Activated CD4-positive, alpha-beta T cell treated with anti-CD3 and anti-CD28 coated beads, Interleukin-2, amount 50 U/mL, for 4 hours (primary cell): ENCODE data around the gene SYT1.
"Not testable (repeated sequence)": the region's sequence is repeated elsewhere in the genome, so short reads cannot be mapped to it uniquely, and the experiment has no call there.

Experiments
- DNase-seq, 2 experiments: peaks; one replicate each; pipeline ENCODE4 v3.0.0-alpha.2; 2020

The SYT1 gene

DNA sequence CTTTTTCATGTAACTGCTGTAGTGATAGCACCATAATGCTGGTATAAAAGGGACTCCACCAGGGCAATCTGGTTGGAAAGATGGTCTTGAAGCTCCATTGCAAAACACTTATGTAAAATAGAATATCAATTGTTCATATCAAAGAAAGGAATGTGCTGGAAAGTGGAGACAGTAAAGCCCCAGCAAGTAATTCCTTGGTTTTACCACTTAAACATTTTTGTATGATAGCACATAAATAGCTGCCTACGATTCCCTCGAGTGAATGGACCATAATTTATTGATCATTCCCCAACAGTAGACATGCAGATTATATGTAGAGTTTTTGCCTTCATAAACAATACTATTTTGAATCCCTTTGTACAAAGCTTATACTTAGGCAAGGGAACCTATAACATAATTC, 550.7 kb downstream of the SYT1 start:
- DNase-seq: no peak

DNA sequence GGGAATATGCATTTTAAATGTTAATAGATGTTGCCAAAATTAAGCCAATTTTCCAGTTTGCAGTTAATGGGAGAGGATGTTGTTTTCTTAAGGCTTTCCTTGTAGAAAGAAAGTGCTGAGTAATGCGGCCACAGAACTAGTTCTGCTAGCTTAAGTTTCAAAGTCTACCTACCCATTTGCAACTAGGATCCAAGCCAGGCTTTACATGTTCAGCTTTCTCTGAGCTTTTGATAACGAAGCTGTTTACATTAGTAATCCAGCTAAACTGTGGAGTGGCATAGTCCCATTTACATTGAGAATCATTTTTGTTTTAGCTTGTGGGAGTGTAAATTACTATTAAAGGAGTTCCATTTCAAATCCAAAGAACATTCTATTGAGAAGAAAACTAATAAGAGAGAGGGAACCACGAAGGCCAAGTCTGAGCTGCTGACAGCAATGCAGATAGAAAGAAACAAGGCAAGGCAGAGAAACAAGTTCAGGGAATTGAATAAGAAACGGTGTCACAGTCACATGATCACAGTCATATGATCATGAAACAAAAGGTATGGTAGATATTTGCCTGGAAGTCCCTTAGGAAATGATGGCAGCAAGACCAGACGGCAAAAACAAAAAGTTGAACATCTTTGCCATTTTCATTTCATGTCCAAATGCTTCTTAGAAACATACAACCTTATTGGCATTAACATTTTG, 551.3 kb downstream of the SYT1 start:
- no peak for DNase-seq

DNA sequence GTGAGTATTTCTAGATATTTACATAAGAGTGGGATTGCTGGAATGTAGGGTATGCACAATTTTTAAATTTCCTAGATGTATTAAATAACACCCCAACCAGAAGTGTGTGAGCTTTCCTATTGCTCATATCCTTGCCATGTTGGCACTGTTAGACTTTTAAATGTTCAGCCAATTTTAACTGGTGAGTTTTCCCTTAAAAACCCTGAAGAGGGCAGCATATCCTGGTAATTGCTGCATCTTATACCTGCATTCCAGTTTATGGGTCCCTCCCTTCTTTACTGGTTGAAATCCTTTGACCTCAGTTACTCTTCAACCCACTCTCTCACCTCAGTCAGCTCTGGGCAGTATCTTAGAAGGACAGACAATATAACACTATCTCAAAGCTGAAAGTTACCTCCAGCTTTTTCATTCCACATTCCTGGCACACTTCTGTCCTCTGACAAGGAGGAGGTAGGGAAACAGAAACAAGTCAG, 555.6 kb downstream of the SYT1 start:
- no peak for DNase-seq

DNA sequence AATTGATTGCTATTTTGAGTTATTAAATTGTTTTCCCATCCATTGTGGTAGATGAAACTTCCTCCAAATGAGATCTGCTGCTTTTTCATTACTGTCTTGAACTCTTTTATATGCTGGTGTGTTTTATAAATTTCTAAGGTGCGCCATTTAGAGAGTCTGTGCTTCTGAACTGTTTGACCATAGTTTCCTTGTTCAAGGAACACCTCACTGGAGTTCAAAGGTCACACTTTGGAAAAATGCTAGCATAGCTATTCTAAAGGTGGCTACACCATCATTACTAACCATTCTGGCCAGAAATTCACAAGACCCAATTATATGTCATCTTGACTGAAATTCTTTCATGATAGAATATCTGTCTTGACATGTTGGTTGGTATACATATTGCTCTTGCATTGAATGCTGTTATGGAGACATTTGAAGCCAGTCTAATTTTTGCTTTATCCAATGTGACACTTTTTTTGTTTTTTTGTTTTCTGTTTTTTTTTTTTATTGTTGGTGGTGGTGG, 556.7 kb downstream of the SYT1 start:
- no peak for DNase-seq

DNA sequence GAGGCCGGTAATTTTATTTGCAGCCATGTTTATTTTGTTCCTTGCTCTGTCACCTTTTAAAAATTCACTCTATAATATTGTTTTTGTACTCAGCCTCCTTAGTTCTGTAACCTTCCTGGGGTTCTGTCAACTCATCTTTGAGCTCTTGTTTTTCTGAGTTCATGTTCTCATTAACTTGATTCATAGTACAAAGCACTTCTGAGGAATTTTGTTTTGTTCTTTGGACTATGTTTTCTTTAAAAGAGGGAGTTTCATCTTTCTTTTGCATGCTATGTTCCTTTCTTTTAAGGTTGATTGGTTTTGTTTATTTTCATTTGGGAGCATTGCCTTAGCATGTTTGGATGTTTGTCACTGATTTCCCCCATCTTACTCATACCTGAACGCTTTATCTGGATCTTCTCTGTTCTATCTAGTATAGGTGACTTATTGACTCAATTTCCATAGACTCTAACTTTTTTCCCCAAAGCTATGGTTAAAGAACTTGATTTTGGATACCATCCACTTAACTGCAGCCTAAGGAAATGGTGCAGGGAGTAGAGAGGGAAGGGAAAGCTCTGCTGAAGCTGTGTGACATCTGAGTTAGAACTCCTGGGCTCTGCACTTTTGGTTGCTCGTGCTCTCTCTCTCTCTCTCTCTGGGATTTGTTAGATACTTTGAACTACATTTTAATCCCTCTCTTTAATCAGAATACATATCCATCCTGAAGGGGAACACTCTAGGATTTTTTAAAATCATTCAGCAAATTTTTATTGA, 557.7 kb downstream of the SYT1 start:
- DNase-seq: no peak

DNA sequence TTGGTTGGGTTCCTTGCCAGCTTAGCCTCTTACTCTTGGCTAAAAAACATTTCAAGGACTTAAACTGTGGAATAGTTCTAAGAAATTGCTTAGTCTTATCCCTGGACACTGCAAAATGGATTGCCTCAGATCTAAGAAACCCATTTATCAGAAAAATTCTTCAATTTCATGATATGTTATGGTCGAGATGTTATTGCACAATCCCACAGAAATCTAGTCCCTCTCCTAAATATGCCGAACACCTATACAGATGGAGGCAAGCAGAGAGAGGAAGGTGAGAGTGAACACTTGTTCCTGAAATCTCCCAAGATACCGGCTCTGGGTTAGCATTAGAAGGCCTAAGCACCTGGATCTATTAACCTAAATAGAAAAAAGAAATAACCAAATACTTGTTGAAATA, 559.0 kb downstream of the SYT1 start:
- no peak for DNase-seq

DNA sequence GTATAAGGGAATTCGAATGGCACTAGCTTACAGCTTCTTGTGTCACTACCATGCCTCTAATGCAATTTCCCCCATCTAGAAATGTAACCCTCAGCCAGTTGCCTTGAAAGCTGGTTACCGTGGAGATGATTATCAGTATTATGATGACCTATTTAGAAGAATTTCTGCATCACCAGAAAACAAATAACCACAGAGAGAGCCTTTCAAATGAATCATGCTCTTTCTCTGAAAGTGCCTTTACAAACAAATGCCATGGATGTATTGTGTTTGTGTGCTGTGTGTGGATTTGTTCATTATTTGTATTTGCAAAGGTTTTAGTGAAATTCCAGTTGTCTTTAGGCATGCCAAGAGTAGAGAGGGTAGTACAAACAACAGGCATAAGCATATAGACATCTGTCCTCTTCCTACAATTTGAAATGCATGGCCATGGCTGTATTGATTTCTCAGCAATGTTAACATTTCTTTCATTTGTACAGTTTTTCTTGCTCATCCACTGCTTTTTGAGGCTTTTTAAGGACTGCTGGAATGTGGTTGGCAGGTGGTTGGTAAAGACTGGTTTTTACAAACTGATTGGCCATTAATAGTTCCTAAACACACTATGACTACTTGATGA, 559.6 kb downstream of the SYT1 start:
- DNase-seq: no peak

DNA sequence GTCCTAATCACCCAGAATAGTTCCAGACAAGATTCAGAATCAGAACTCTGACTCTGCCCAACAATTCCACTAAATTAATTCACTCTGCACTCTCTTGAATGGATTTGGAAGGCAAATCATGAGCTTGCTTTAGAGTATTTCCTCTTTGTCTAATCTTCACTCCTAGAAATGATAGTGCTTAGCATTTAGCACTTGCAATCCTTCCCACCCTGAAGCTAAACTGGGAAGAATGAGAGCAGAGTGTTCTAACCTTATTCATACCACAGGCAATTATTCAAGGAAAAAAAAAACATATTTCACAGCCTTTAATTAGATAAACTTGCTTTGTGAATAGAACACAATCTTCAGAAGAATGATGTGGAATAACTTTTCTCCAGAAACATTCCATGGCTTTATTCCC, 561.5 kb downstream of the SYT1 start:
- no peak for DNase-seq

DNA sequence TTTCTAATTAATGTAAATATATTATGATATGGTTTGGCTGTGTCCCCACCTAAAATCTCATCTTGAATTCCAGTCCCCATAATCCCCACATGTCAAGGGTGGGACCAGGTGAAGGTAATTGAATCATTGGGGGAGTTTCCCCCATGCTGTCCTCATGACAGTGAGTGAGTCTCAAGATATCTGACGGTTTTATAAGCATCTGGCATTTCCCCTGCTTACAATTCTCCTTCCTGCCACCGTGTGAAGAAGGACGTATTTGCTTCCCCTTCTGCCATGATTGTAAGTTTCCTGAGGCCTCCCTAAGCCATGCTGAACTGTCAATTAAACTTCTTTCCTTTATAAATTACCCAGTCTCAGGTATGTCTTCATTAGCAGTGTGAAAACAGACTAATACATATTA, 562.2 kb downstream of the SYT1 start:
- not testable (repeated sequence) for DNase-seq

DNA sequence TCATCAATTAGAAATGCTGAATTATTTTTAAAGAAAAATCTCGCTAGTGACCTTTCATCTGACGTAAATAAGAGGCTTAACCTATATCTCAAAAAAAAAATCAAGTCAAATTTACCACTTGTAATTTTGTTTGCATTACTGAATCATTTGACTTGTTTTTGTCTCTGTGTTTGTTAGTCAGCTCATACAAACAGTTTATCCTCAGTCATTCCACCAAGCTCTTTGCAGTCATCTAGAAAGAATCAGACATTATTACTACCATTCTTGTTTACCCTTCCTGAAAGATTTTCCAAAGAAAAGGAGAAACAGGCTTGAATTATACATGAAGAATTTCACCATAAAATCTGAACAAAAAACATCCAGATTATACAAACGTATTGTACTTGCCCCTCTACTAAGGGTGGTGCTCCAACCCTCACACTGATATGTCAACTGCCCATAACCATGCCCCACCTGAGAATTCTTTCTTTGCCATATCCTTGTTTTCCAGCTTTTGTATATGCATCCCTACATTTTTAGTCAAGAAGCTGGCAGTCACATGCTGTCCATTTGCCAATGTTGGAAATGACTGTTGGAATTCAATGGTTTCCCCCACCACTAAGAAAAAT, 569.0 kb downstream of the SYT1 start:
- no peak for DNase-seq

DNA sequence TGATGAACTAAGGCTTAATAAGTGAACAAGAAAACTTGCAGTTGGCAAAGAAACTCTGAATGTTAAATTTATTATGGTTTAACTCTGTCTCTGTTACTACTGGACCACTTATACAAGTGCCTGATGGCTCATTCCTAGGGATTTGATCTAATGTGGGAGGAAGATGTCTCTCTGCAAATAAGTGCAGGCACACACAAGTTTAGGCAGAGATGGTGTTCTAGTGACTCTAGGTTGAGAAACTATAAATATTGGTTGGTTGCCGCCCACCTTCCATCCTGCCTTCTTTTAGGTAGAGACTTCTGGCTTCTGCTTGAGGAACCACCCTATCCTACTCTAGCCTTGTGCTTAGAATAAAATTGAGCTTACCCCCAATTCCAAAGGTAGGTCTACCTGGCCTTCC, 570.0 kb downstream of the SYT1 start:
- no peak for DNase-seq

DNA sequence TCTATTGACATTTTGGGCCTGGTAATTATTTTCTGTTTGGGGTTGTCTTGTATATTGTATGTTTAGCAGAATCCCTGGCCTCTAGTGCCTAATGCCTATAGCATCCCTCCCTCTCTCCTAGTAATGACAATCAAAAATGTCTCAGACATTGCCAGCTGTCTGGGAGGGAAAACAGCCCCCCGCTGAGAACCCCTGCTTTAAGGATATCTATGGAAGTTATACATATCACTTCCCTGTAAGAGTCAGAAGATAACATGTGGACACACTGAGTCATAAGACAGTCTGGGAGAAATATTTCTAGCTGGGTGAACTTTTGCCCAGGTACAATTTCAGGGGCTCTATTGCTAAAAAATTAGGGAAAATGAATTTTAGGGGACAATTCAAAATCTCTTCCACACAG, 571.2 kb downstream of the SYT1 start:
- no peak for DNase-seq

DNA sequence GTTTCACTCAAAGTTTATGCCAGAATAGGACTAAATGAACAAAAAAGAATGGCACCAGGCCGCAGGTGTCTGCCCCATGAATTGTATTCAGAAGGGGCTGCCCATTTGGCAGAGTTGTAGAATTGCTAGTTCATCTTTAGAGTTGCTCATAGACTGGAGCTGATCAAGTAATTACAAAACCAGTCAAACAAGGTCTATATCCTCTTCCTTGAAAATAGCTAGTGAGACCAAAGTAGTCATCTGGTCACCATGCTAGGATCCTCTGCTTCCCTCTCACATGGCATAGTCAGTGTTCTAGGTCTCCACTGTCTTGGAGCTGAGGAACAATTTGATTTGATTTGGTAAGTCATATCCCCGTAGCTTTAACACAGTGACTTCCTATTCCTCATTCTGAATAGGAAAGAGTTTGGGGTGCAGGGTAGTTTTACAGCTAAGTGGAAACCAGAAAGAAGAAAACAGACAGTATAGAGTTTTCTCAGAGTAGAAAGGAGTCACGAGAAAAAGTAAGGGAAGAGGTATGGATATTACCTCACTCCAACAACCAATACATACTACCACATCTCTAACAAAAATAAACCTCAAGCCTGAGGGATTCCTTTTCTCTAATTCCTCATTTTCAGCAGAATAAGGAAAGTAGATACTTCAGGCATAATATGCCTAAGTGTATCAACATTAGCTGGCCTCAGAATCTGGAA, 574.1 kb downstream of the SYT1 start:
- no peak for DNase-seq

DNA sequence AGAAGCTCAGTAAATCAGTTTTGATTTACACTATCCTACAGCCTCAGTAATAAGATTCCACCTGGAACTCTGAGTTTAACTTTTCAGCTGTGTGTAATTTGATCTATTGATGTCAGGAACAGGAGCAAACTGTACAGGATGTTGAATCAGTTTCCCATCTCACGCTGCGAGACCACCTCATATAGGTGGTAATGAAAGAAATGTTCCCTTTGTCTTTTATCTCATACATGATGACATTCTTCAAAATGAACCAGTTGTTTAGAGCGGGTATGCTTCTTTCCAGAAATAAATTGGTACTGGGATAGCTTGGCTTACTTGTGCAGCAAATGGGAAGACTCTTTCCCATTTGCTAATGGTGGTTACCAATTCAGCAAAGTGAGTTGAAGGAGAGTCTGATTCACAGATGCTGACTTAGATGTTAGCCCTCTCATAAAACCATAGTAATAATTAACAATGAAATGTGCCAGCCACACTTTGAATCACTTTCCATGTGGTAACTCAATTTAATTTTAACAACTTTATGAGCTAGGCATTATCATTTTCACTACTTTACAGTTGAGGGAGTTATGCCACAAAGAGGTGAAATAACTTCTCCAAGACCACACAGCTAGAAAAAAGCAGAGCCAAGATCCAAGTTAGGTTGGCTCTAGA, 574.7 kb downstream of the SYT1 start:
- no peak for DNase-seq

DNA sequence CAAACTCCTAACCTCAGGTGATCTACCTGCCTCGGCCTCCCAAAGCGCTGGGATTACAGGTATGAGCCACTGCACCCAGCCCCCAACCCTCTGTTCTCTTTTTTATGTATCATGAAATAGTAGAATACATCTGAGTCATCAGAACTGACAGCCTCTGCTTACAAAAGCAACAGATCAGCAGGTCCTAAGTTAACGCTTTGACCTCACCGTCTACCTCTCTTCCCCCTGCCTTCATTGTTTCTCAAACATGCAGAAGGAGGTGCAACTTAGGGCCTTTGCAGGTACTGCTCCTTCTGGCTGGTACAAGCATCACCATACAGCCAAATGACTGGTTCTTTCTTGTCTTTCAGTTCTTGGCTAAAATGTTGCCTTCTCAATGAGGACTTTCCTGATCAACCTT, 577.0 kb downstream of the SYT1 start:
- DNase-seq: no peak

DNA sequence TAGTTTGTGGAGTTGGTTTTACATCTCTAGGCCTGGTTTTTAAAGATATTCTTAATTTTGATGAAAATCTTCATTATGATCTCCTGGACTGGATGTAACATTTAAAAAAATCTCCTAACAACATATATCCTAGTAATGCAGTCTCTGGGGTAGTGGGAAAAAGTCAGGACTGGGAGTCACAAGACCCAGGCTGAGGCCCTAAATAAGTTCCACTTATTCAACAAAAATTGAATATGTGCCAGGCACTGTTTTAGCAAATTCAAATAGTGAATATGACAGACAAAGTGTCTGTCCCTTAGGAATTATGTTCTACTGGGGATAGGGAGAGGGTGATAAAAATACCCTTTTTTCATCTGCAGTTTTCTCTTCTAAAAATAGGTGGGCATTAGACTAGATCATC, 577.8 kb downstream of the SYT1 start:
- no peak for DNase-seq

DNA sequence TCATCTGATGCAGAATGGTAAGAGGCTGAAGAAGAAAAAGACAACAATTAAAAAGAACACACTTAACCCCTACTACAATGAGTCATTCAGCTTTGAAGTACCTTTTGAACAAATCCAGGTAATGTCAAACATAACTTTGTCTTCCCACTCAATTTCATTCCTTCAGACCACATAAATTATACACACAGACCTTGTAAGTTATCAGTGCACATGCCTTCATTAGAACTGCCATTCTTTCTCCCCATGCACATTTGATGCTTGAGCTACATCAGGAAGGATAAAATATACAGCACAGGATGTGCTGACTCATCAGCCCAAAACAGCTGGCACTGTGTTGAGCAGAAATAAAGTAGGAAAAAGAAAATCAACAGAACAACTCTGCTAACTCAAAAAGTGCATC, 579.5 kb downstream of the SYT1 start:
- no peak for DNase-seq

DNA sequence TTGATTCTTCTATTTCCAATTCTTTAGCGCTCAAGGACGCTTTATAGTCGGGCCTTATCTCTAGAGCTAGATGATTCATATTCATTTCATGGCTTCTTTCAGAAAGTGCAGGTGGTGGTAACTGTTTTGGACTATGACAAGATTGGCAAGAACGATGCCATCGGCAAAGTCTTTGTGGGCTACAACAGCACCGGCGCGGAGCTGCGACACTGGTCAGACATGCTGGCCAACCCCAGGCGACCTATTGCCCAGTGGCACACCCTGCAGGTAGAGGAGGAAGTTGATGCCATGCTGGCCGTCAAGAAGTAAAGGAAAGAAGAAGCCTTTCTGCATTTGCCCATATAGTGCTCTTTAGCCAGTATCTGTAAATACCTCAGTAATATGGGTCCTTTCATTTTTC, 584.2 kb downstream of the SYT1 start:
- DNase-seq: no peak

DNA sequence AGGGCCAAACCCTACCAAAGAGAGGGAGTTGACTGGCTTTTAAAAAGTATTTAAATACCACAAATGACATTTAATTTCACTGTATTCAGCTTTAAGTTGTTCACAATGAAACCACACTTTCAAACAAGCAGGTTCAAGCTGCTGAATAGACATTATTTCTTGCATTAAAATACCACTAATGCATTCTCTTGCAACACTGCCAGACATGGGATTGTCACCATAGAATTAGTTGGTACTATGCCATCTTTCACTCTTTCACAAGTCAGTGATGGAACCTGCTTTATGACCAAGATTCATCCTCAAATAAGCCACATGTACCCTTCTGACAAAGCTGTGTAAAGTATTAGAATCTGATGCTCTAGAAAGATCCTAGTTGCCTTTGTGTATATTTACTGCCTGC, 586.8 kb downstream of the SYT1 start:
- DNase-seq: no peak

DNA sequence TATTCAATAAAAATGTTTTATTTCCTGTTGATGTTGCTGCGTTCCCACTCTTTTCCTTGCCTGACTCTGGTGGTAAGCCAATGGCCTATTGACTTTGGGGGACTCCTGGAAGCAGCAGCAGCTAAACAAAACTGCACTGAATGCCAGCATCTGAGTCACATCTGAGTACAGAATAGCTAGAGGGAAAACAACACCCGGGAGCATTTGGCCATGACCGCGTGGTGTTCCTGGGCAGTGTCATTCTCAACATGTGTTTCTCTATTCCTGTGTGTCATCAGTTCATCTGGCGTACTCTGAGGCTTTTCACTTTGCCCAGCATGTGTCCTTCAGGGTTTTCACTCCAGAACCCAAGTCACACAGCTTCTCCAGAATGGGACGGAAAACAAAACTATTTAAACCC, 587.4 kb downstream of the SYT1 start:
- DNase-seq: no peak

DNA sequence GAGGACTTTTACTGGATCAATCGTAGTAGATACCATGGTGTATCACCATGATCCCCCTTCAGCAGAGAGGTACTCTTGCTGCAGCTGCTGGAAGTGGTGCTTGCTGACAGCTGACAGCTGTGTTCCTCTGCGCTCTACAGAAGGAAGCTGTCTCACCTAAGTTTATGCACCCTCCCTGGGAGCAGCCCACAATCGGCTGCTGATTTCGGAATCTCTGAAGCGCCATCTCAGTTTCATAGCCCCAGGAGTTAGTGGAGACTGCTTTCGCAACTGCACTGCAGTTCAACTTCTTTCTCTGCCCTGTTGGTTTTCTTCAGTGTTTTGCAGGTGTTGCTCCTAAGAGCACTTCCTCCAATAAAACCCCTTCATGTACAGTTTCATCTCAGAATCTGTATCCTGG, 588.3 kb downstream of the SYT1 start:
- no peak for DNase-seq

DNA sequence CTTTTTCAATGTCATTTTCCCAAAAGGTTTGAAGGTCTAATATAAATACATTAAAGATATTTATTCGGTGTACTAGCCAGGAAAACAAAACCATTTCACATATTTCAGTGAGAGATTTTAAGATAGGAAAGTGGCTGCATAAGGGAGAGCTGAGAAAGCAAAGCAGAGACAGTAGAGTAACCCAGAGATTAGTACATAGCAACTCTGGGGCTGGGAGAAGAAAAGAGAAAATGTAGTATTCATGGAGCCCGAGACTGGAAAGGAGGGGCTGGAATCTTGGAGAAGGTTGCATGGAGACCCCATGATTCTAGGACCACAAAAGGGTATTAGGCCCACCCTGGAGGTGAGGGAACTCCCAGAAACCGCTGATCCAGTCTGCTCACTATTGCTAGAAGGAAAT, 589.2 kb downstream of the SYT1 start:
- DNase-seq: no peak
